ENCODE data around the gene SERTM2. TPM values are rescaled to one million over a fixed set of nuclear protein-coding genes. Genes with fewer than 3 reads are reported as not detected.

The SERTM2 gene
- polyA plus RNA-seq, 1 donor (not counting 4 experiments of a cell fraction or from before 2014, with no cell fraction given): not detected

- no peak overlapping the region for H3K27ac ChIP-seq (ENCODE audit: control insufficient read depth, insufficient read depth, low read length)
- DNase-seq (ENCODE audit: low read depth, low spot score) (no peak), FAIRE-seq (no peak)
- H3K36me3 ChIP-seq (ENCODE audit: control insufficient read depth in 2 of 2, extremely low read depth in 1 of 2, insufficient read depth in 2 of 2, low read length in 2 of 2): no peaks in the 10 kb centered on the region
- TF ChIP-seq EZH2 (IDR thresholded peaks at IDR 0.05; ENCODE audit: low read length): no peak
- no peaks in the 10 kb centered on the region for H3K79me2 ChIP-seq (ENCODE audit: control insufficient read depth, insufficient read depth, low read length)
- H3K9me3 ChIP-seq (ENCODE audit: control insufficient read depth, low read depth, low read length): no peaks in the 10 kb centered on the region
- no peak overlapping the region for H3K4me3 ChIP-seq (ENCODE audit: control insufficient read depth in 2 of 3, extremely low read depth in 1 of 3, insufficient read depth in 2 of 3, low read depth in 1 of 3, low read length in 3 of 3)
- dilution Hi-C loops (cut with MboI; ENCODE audit: extremely low pct_ligation_motif_present, low sequenced_read_pairs): no loop called here
- H2AFZ ChIP-seq (ENCODE audit: control insufficient read depth, low read length): no peak overlapping the region
- peaks cover 2% of the 10 kb centered on the region for H3K4me1 ChIP-seq (ENCODE audit: control insufficient read depth, extremely low read depth, insufficient read depth, low read length)
- H4K20me1 ChIP-seq (ENCODE audit: control insufficient read depth, extremely low read depth, insufficient read depth, low read length): no peaks in the 10 kb centered on the region
- no peak overlapping the region for H3K9ac ChIP-seq (ENCODE audit: control insufficient read depth, extremely low read depth, insufficient read depth, low read length)
- no peaks in the 10 kb centered on the region for H3K27me3 ChIP-seq (ENCODE audit: control insufficient read depth, extremely low read depth, insufficient read depth, low read length)
- H3K4me2 ChIP-seq (ENCODE audit: control insufficient read depth, extremely low read depth, insufficient read depth, low read depth, low read length): no peak overlapping the region
- no peaks in the 10 kb centered on the region for H3K9me1 ChIP-seq (ENCODE audit: control insufficient read depth, extremely low read depth, insufficient read depth, low read length)
Observed at GRCh38 chrX:111507933-111508332, 3.5 kb upstream of the SERTM2 start.

GRCh38 chrX:111515298-111515697 is 3.9 kb downstream of the SERTM2 start:
- Histone ChIP-seq H3K9me1 (ENCODE audit: control insufficient read depth, extremely low read depth, insufficient read depth, low read length) (no peaks in the 10 kb centered on the region), H3K79me2 (ENCODE audit: control insufficient read depth, insufficient read depth, low read length) (no peaks in the 10 kb centered on the region), H3K36me3 (ENCODE audit: control insufficient read depth in 2 of 2, extremely low read depth in 1 of 2, insufficient read depth in 2 of 2, low read length in 2 of 2) (no peaks in the 10 kb centered on the region), H3K4me1 (ENCODE audit: control insufficient read depth, extremely low read depth, insufficient read depth, low read length) (no peaks in the 10 kb centered on the region), H3K9ac (ENCODE audit: control insufficient read depth, extremely low read depth, insufficient read depth, low read length) (no peak overlapping the region), H4K20me1 (ENCODE audit: control insufficient read depth, extremely low read depth, insufficient read depth, low read length) (no peaks in the 10 kb centered on the region), H3K9me3 (ENCODE audit: control insufficient read depth, low read depth, low read length) (no peaks in the 10 kb centered on the region), H3K4me2 (ENCODE audit: control insufficient read depth, extremely low read depth, insufficient read depth, low read depth, low read length) (no peak overlapping the region), H2AFZ (ENCODE audit: control insufficient read depth, low read length) (no peak overlapping the region), H3K27me3 (ENCODE audit: control insufficient read depth, extremely low read depth, insufficient read depth, low read length) (no peaks in the 10 kb centered on the region), H3K4me3 (ENCODE audit: control insufficient read depth in 2 of 3, extremely low read depth in 1 of 3, insufficient read depth in 2 of 3, low read depth in 1 of 3, low read length in 3 of 3) (no peak overlapping the region), H3K27ac (ENCODE audit: control insufficient read depth, insufficient read depth, low read length) (no peak overlapping the region)
- FAIRE-seq (no peak), DNase-seq (ENCODE audit: low read depth, low spot score) (no peak)
- TF ChIP-seq CTCF (optimal IDR thresholded peaks at IDR 0.05 in 1 of 3, IDR thresholded peaks at IDR 0.05 in 1 of 3, conservative IDR thresholded peaks at IDR 0.05 in 1 of 3; ENCODE audit: extremely low read depth in 1 of 3, insufficient read depth in 2 of 3, low read length in 3 of 3) (no peak), EZH2 (IDR thresholded peaks at IDR 0.05; ENCODE audit: low read length) (no peak)
- dilution Hi-C loops (cut with MboI; ENCODE audit: extremely low pct_ligation_motif_present, low sequenced_read_pairs): no loop called here

DNA sequence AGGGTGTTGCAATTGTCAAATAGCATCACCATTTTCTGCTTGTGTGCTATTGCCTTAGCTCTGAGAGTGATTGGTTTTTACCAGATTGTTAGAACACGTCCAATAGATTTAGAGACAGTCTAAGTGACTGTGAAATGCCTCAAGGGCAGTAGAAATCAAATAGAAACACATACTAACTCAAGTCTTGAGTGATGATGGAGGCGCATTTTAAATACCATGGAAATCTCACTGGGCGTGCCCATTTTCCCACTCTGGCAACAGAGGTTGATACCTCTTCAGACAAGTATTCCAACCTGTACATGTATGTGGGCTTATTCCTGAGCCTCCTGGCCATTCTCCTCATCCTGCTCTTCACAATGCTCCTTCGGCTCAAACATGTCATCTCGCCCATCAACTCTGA is 7.2 kb downstream of the SERTM2 start:
- no peaks in the 10 kb centered on the region for H3K9me1 ChIP-seq (ENCODE audit: control insufficient read depth, extremely low read depth, insufficient read depth, low read length)

More for the DNA sequence above, 7.2 kb downstream of the SERTM2 start:
- dilution Hi-C loops (cut with MboI; ENCODE audit: extremely low pct_ligation_motif_present, low sequenced_read_pairs): no loop called here
- FAIRE-seq: no peak
- no peak overlapping the region for H3K9ac ChIP-seq (ENCODE audit: control insufficient read depth, extremely low read depth, insufficient read depth, low read length)
- H4K20me1 ChIP-seq (ENCODE audit: control insufficient read depth, extremely low read depth, insufficient read depth, low read length): no peaks in the 10 kb centered on the region
- H3K4me1 ChIP-seq (ENCODE audit: control insufficient read depth, extremely low read depth, insufficient read depth, low read length): no peaks in the 10 kb centered on the region
- no peak overlapping the region for H2AFZ ChIP-seq (ENCODE audit: control insufficient read depth, low read length)
- H3K4me3 ChIP-seq (ENCODE audit: control insufficient read depth in 2 of 3, extremely low read depth in 1 of 3, insufficient read depth in 2 of 3, low read depth in 1 of 3, low read length in 3 of 3): no peak overlapping the region
- no peak overlapping the region for H3K27ac ChIP-seq (ENCODE audit: control insufficient read depth, insufficient read depth, low read length)
- no peaks in the 10 kb centered on the region for H3K79me2 ChIP-seq (ENCODE audit: control insufficient read depth, insufficient read depth, low read length)
- H3K4me2 ChIP-seq (ENCODE audit: control insufficient read depth, extremely low read depth, insufficient read depth, low read depth, low read length): no peak overlapping the region
- DNase-seq (ENCODE audit: low read depth, low spot score): no peak
- H3K9me3 ChIP-seq (ENCODE audit: control insufficient read depth, low read depth, low read length): no peaks in the 10 kb centered on the region
- H3K36me3 ChIP-seq (ENCODE audit: control insufficient read depth in 2 of 2, extremely low read depth in 1 of 2, insufficient read depth in 2 of 2, low read length in 2 of 2): no peaks in the 10 kb centered on the region
- H3K27me3 ChIP-seq (ENCODE audit: control insufficient read depth, extremely low read depth, insufficient read depth, low read length): no peaks in the 10 kb centered on the region
- TF ChIP-seq CTCF (optimal IDR thresholded peaks at IDR 0.05 in 1 of 3, IDR thresholded peaks at IDR 0.05 in 1 of 3, conservative IDR thresholded peaks at IDR 0.05 in 1 of 3; ENCODE audit: extremely low read depth in 1 of 3, insufficient read depth in 2 of 3, low read length in 3 of 3) (no peak), EZH2 (IDR thresholded peaks at IDR 0.05; ENCODE audit: low read length) (no peak)
